ENCODE measurements around the gene LINC01488.

The LINC01488 gene

GRCh38 chr11:69446108-69446507 is 35.4 kb upstream of the LINC01488 start:
- peak in 1 of 14 donors; percentile 23 for DNase-seq

GRCh38 chr11:69447786-69448185 is 33.7 kb upstream of the LINC01488 start:
- no peak for DNase-seq

- DNase-seq, result no peak
These were observed 32.8 kb upstream of the LINC01488 start for GRCh38 chr11:69448471-69449284.

- peak in 5 of 14 donors; percentile 7 to 59 (median 13) for DNase-seq
These were observed 32.0 kb upstream of the LINC01488 start for GRCh38 chr11:69449320-69450063.

- DNase-seq, result no peak
These were observed 31.2 kb upstream of the LINC01488 start for GRCh38 chr11:69450064-69450856.

GRCh38 chr11:69450857-69451220 is 30.6 kb upstream of the LINC01488 start:
- DNase-seq, result no peak

GRCh38 chr11:69451289-69451688 is 30.2 kb upstream of the LINC01488 start:
- DNase-seq, result no peak

- DNase-seq, result no peak
These were observed 29.1 kb upstream of the LINC01488 start for GRCh38 chr11:69452206-69452987.

GRCh38 chr11:69453151-69453550 is 28.3 kb upstream of the LINC01488 start:
- no peak for DNase-seq

- no peak for DNase-seq
These were observed 27.4 kb upstream of the LINC01488 start for GRCh38 chr11:69454018-69454417.

- DNase-seq, result no peak
These were observed 25.5 kb upstream of the LINC01488 start for GRCh38 chr11:69455969-69456368.

- DNase-seq, result no peak
These were observed 24.8 kb upstream of the LINC01488 start for GRCh38 chr11:69456712-69457111.

- DNase-seq, result no peak
These were observed 21.5 kb upstream of the LINC01488 start for GRCh38 chr11:69459848-69460539.

GRCh38 chr11:69460540-69461257 is 20.8 kb upstream of the LINC01488 start:
- DNase-seq, result no peak

GRCh38 chr11:69461272-69461962 is 20.0 kb upstream of the LINC01488 start:
- no peak for DNase-seq

- DNase-seq, result no peak
These were observed 19.1 kb upstream of the LINC01488 start for GRCh38 chr11:69462106-69462951.

- DNase-seq, result no peak
These were observed 18.1 kb upstream of the LINC01488 start for GRCh38 chr11:69463181-69463994.
